Glomerular visceral epithelial cell (primary cell): Measurements from ENCODE around the gene SLC35G1.

Experiments used
- DNase-seq: peaks from one replicate; pipeline ENCODE4 v3.0.0-alpha.2; 2016; ENCODE audit errors: extremely low spot score

SLC35G1 gene

GRCh38 chr10:93876381-93876780, 17.4 kb upstream of the SLC35G1 start:
- DNase-seq = peak; percentile 35

- DNase-seq = no peak
Observed at GRCh38 chr10:93879273-93879672, 14.5 kb upstream of the SLC35G1 start.

DNA sequence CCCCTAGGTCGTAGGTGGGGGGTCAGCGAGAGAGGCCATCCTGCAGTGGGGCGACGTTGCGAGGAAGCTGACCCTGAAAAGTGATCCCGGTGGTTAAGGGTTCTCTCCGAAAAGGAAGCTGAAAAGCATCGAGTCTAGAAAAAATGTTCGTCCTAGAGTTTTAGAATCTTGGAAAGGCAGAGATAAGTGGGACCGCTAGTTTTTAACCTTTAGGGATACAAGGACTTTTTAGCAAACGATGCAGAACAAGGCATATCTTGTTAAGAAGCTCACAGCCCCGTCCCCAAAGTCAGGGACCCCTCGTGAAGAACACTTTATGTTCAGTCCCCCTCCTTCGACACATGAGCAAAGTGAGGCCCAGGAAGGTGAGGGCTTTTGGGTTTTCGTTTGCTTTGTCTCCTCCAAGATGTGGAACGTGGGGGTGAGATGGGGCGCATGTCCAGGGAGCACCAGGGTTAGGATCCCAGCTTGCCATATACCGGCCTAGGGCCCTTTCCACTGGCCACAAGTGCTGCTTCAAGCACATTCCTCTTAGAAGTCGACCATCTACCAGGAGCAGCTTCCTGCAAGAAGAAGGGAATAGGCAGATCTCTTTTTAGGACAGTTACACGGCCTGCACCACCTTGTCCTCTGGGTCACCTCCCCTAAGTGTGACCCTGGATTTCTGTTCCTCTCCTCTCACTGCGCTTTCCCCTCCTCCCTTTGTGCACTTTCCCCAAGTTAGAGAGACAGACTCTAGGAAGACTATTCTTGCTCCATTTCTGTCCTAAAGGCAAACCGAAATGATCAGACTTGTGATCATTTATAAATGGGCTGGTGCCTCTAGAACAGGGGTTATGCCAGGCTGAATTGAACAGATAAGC, 969 bp downstream of the SLC35G1 start:
- DNase-seq = no peak

- no peak for DNase-seq
Observed at GRCh38 chr10:93897070-93897780, 3.4 kb downstream of the SLC35G1 start.

DNA sequence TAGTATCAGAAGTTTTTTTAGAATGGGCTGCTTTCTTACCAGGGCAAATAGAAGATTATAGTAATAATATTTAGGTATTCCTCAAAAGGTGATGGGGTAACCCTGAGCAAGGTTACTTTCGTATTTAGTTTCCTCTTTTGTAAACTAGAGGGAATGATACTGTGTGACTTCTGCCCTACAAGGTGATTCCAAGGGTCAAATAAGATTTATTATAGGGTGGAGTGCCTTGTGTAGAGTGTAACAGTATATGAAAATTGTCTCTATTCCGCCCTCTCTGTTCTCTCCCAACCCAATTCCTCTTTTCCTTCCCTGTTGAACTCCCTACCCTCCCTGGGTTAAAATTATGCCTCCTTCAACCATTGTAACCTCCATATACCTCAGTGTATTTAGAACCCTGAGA, 5.3 kb downstream of the SLC35G1 start:
- DNase-seq = no peak

DNA sequence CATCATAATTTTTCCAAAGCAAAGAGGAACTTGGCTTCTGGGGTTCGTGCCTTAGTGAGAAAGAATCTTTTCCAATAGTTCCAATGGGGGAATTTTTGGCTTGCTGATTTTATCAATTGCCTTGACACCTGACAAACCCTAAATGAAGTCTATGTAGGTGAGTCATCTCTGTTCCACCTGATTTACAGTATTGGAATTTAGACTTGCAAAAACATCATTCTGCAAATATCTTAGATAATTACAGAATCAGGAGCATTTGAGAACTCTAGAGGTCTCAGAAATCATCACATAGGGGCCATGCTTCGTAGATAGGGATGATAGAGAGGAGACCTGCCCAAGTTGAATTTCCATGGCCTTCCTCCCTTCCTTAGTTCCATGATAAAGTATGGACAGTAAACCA, 9.3 kb downstream of the SLC35G1 start:
- DNase-seq = no peak

- no peak for DNase-seq
Observed at GRCh38 chr10:93904901-93905300, 11.1 kb downstream of the SLC35G1 start.

DNA sequence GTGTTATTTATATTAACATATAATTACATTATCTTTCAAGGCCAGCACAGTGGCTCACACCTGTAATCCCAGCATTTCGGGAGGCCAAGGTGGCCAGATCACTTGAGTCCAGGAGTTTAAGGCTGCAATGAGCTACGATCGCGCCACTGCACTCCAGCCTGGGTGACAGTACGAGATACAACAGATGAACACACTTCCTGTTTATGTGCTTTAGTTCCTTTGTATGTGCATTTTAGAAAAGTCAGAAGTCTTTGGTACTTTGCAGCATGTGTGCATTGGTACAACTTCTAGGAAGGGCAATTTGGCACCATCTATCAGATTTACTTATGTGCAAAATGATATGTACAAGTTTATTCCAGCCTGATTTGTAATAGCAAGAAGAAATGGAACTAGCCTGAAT, 13.3 kb downstream of the SLC35G1 start:
- DNase-seq = no peak

- no peak for DNase-seq
Observed at GRCh38 chr10:93911866-93912265, 18.1 kb downstream of the SLC35G1 start.

GRCh38 chr10:93912444-93912843, 18.7 kb downstream of the SLC35G1 start:
- no peak for DNase-seq

GRCh38 chr10:93913706-93914105, 19.9 kb downstream of the SLC35G1 start:
- no peak for DNase-seq

DNA sequence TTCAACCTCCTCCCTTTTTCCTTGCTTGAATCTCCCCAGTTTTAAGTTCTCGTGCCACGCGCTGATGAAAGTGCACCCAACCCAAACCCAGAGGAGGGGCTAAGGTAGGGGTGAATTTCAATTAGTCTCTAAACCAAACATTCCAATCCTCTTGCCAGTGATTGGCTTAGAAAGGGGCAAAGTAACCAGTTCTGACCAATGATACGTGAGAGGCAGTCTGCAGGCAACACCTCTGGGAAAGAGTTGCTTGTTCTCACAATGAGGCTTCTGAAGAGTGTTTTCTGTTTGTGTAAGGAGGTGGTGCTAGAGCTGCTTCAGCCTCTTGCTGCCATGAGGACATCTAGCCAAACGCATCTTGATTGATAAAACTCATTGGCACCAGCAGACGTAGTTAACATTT, 21.8 kb downstream of the SLC35G1 start:
- no peak for DNase-seq

GRCh38 chr10:93916257-93917063, 22.7 kb downstream of the SLC35G1 start:
- DNase-seq = peak; percentile 50

GRCh38 chr10:93917064-93917391, 23.2 kb downstream of the SLC35G1 start:
- no peak for DNase-seq

- no peak for DNase-seq
Observed at GRCh38 chr10:93917821-93918220, 24.0 kb downstream of the SLC35G1 start.

DNA sequence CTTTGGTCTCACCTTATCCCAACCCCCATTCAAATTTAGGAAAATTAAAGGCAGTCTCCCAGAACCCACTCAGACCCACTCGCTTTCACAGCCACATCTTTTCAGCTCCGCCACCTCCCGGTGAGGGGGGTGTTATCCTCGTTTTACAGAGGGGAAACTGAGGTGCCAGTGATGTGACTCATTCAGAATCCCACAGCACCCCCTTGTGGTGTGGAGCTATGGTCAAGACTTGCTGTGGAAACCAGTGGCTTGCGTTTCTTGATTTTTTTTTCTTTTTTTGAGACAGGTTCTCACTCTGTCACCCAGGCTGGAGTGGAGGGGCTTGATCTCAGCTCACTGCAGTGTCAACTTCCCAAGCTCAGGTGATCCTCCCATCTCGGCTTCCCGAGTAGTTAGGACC, 27.6 kb downstream of the SLC35G1 start:
- no peak for DNase-seq

- no peak for DNase-seq
Observed at GRCh38 chr10:93926613-93927012, 32.8 kb downstream of the SLC35G1 start.

GRCh38 chr10:93938140-93938539, 44.4 kb downstream of the SLC35G1 start:
- DNase-seq = no peak

GRCh38 chr10:93940881-93941280, 47.1 kb downstream of the SLC35G1 start:
- DNase-seq = no peak

- DNase-seq = no peak
Observed at GRCh38 chr10:93941606-93942005, 47.8 kb downstream of the SLC35G1 start.

GRCh38 chr10:93945819-93946218, 52.0 kb downstream of the SLC35G1 start:
- DNase-seq = no peak

GRCh38 chr10:93947055-93947454, 53.3 kb downstream of the SLC35G1 start:
- DNase-seq = peak; percentile 85

DNA sequence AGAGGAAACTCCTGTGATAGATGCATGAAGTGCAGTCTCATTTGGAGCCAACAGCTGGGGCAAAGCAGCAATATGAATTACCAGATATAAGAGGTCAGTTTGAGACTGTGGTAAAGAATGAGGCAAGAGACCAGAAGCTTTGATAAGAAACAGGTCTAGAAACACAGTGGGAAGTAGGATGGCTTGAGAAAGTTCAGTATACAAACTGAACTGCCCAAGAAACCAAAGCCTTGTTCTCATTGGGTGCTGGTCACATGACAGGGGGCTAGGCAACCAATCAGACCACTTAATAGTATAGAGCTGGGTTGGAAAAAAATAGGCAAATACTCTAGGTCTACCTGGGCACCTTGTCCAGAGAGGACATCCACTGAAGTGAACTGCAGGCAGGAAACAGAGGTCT, 53.7 kb downstream of the SLC35G1 start:
- DNase-seq = no peak
